ENCODE results near the gene ATF6B. TPM values are rescaled to one million over a fixed set of nuclear protein-coding genes. Genes with fewer than 3 reads are reported as not detected.
A peak's percentile ranks its signal among the peaks of the same experiment; 100 is the strongest.

The ATF6B gene
- total RNA-seq, 1 experiment from 2014 or later: 45.3 TPM

DNA sequence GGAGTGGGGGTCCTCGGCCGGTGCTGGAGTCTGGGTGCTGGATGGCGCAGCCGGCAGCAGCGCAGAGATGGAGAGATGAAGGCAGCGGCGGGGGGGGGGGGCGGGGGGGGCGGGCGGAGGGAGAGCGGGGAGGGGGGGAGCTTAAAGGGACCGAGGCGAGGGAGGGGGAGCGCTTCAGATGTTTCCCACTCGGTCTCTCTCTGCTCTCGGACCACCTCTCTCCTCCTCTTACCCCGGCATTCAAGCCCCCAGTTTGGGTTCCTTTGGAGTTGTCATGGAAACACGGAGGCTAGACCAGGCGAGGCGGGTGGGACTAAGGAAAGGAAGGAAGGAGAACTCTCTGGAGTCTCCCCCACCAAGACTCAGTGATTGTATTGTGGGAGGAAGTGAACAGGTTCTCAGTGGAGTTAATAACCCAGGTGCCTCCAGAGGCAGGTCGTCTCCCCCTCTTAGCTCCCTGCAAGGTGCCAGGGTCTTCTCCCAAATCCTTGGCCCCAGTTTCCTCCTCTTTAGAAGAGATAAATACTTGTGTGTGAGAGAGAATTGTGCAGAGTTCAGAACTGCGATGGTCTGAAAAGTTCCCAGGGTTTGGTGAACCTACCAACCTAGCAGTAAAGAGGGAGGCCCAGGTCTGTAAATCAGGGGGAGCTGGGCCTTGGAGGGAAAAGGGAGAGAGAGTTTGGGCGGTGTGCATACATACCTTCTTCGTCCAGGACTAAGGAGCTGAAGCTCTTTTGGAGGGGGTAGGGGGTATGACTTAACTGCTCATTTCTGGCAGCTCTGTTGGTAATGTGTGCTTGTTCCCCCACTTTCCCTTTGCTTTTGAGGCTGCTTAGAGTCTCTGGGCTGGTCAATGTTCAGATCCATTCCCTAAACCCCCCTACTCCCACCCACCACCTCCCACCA is 24.1 kb upstream of the ATF6B start, which contains the start of gene PRRT1:
TSS of gene PRRT1 (minus strand) at position 77 of the 906 bp plus-strand sequence. CDS start 112 bp downstream, outside the sequence.
- H3K18ac ChIP-seq (ENCODE audit: insufficient read length, low read depth, low read length): no peak within 1 kb of the TSS
- H3K27ac ChIP-seq (ENCODE audit: insufficient read length, low read depth, low read length): no peak within 1 kb of the TSS
- H3K14ac ChIP-seq (ENCODE audit: insufficient read depth, low read length): no peak within 1 kb of the TSS
- no peak within 1 kb of the TSS for H2BK15ac ChIP-seq (ENCODE audit: low read depth, low read length)
- H3K27me3 ChIP-seq (ENCODE audit: insufficient read depth, low read length): no peaks in the 10 kb centered on the region; the same call in 1 of the 2 replicates
- H2AFZ ChIP-seq (ENCODE audit: low read length): no peak within 1 kb of the TSS
- H3K4me2 ChIP-seq (ENCODE audit: insufficient read depth, insufficient read length, low read length): peak within 1 kb of the TSS; percentile 81
- no peak within 1 kb of the TSS for H2BK120ac ChIP-seq (ENCODE audit: low read depth, low read length, poor library complexity, severe bottlenecking)
- TF ChIP-seq, protein P1, sequence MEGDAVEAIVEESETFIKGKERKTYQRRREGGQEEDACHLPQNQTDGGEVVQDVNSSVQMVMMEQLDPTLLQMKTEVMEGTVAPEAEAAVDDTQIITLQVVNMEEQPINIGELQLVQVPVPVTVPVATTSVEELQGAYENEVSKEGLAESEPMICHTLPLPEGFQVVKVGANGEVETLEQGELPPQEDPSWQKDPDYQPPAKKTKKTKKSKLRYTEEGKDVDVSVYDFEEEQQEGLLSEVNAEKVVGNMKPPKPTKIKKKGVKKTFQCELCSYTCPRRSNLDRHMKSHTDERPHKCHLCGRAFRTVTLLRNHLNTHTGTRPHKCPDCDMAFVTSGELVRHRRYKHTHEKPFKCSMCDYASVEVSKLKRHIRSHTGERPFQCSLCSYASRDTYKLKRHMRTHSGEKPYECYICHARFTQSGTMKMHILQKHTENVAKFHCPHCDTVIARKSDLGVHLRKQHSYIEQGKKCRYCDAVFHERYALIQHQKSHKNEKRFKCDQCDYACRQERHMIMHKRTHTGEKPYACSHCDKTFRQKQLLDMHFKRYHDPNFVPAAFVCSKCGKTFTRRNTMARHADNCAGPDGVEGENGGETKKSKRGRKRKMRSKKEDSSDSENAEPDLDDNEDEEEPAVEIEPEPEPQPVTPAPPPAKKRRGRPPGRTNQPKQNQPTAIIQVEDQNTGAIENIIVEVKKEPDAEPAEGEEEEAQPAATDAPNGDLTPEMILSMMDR (conservative IDR thresholded peaks at IDR 0.05): no peak
- no peak within 1 kb of the TSS for H4K5ac ChIP-seq (ENCODE audit: insufficient read length, low read depth, low read length)
- no peaks in the 10 kb centered on the region; the same call in 1 of the 2 replicates for H3K79me2 ChIP-seq (ENCODE audit: insufficient read depth, low read length)
- no peak within 1 kb of the TSS for H3K9ac ChIP-seq (ENCODE audit: extremely low read depth, insufficient read length, low read length)
- H4K91ac ChIP-seq (ENCODE audit: insufficient read length, low read depth, low read length): no peak within 1 kb of the TSS
- H3K56ac ChIP-seq (ENCODE audit: insufficient read length, low read depth, low read length): no peak within 1 kb of the TSS
- Mint-ChIP-seq H3K27ac (peak within 1 kb of the TSS in 2 of 3 experiments; percentile 99; a peak in 4 of 7 replicates), H3K36me3 (ENCODE audit: insufficient read depth in 1 of 3, low read depth in 3 of 3) (peaks cover 11 to 18% (median 15%) of the 10 kb centered on the region in 3 experiments; a peak in 6 of 7 replicates), H3K4me1 (peaks cover 35 to 56% of the 10 kb centered on the region in 2 experiments), H3K27me3 (ENCODE audit: low read depth) (peaks cover 4% of the 10 kb centered on the region), H3K4me3 (peak within 1 kb of the TSS; percentile 97 to 98), H3K9me3 (no peaks in the 10 kb centered on the region; a peak in 1 of 5 replicates)
- no peak within 1 kb of the TSS for H2BK12ac ChIP-seq (ENCODE audit: insufficient read length, low read depth, low read length)
- peaks cover 4% of the 10 kb centered on the region for H3K4me1 ChIP-seq (ENCODE audit: insufficient read depth, low read length)
- no peaks in the 10 kb centered on the region for H3K9me3 ChIP-seq (ENCODE audit: control insufficient read depth, low read depth, low read length)
- no peak within 1 kb of the TSS for H4K8ac ChIP-seq (replicated peaks; ENCODE audit: insufficient read length, low read depth, low read length)
- WGBS (ENCODE audit: extremely low coverage, insufficient read length, low lambda C conversion rate): no CpG with 5 or more reads among the region's 24 CpGs
- H3K4ac ChIP-seq (ENCODE audit: low read depth, low read length): no peak within 1 kb of the TSS
- H3K23ac ChIP-seq (ENCODE audit: insufficient read length, low read depth, low read length): no peak within 1 kb of the TSS
- no peak within 1 kb of the TSS for H2AK5ac ChIP-seq (ENCODE audit: insufficient read length, low read length)
- H3K23me2 ChIP-seq (ENCODE audit: insufficient read length, low read depth, low read length, poor library complexity, severe bottlenecking): peaks cover 41% of the 10 kb centered on the region
- DNase-seq: no peak
- no peaks in the 10 kb centered on the region for H3K79me1 ChIP-seq (ENCODE audit: insufficient read depth, low read depth, low read length, poor library complexity, severe bottlenecking)
- no peak within 1 kb of the TSS for H2BK5ac ChIP-seq (ENCODE audit: insufficient read length, low read length)
- H4K20me1 ChIP-seq (ENCODE audit: control insufficient read depth, insufficient read depth, insufficient read length): no peaks in the 10 kb centered on the region
- H2BK20ac ChIP-seq (ENCODE audit: low read depth, low read length, poor library complexity, severe bottlenecking): no peak within 1 kb of the TSS
- H3T11ph ChIP-seq (ENCODE audit: low read length): no peak within 1 kb of the TSS

Measured in H9 (cell line).